NCI-H1092 treated with DMSO at 0.1 percent for 48 hours (cell line): ENCODE measurements around the gene CACNA1C.

ENCODE experiments used
- DNase-seq: peaks from one replicate; lab custom pipeline; 2025; lab: John Stamatoyannopoulos, UW

The CACNA1C gene

DNA sequence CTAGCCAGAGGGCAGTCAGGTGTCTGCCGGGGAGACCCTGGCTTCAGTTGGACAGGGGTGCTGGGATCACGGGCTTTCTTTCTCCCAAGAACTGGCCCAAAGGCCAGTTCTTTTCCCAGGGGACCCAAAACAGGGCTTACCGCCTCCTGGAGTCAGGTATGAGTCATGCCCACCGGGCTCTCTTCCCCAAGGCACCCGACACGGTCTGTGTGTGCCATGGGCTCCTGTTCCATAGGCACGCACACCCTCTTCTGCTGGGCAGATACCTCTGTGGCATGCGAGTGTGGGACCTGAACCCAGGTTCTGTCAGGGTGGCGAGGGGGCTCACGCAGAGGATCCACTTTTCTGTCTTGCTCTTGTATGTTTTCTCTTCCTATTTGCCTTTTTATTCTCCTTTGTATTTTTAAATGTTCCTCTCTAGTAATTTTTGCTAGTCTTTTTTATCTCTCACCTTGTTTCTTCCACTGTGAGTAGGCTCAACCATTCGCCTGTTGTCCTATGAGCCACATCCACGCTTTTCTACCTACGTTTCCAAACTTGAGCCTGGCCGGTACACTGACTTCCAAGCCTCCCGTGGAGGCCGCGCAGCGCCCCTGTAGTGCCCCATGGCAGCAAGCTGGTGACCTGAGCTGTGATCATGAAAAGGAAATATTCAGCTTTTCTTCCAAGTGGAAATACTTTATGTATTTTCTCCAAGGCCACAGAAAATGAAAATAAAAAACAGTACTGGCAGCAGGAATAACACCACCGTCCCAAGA lies 362.2 kb downstream of the CACNA1C start:
- DNase-seq, result no peak

DNA sequence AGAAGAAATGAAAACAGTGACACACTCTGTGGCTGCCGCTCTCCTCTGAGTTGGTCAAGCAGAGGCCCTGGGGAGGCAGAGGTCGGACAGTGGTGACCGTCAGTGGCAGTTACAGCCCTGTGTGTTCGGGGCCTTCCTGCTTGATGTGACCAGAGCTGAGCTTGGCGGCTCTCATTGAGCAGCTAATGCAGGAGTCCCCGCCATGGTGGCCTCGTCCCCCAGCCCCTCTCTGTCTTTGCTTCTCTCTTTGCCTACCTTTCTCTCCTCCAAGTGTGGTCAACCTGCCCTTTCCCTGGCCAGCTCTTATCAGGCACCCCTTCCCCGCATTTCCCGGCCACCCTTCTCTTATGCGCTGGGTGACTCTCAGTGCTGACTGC lies 362.8 kb downstream of the CACNA1C start:
- no peak for DNase-seq

DNA sequence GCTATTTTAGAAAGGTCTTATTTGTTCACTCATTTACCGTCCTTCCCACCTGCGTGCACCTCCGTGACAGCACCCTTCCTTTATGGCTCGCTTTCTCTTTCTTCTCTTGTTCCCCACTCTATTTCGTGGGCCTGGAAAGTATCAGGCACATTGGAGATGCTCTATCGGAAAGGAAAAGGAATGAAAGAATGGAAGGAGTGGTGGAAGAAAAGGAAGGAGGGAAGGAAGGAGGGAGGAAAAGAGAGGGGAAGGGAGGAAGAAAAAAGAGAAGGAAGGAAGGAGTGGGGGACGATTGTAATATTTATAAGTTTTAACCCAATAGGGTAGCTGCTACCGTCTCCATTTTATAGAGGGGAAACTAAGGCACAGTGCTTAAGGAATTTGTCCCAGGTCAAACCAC lies 363.4 kb downstream of the CACNA1C start:
- DNase-seq, result no peak

DNA sequence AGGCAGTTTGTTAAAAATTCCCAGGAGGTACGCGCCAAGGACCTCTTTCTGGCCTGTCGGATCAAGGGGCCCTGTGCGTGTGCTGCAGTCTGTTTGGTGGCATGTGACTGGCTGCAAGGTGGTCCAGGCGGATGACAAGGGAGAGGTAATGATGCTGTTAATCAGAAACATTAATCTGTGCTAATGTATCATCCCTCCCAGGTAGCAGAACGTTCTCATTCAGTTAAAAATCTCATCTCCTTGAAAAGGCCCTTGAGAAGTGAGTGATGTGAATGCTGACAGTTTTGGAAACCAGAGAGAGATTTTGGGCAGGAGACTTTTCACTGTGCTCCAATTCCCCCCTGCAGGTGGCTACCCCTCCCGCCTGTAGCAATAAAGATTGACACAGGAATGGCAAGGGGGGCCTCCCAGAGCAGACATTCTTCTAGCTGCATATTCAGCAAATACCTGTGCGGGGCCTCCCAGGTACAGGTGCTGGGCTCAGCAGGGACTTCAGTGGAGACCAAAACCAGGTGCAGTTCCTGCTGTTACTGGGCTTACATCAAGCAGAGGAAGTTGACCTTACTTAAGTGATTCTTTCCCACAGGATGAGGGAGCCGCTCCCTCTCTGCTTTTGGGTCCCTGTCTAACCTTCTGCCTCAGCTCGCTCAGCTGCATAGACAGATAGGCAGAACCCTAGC lies 364.8 kb downstream of the CACNA1C start:
- DNase-seq, result no peak

DNA sequence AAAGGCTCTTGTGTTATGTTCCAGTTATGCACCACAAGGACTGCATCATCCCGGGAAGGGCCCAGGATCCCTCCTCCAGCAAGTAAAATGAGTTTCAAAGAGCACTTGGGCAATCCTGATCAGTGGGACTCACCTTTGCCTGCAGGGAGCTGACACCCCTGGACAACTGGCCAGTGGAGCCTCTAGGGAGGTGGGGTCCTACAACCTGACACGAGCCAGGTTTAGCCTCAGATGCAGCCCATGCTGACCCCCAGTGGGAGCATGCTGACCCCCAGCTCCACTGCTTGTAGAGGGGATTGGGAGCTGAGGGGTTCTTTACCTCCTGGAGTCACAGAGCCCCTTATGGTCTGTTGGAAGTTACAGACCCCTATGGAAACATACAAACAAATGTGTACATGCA lies 365.8 kb downstream of the CACNA1C start:
- no peak for DNase-seq

DNA sequence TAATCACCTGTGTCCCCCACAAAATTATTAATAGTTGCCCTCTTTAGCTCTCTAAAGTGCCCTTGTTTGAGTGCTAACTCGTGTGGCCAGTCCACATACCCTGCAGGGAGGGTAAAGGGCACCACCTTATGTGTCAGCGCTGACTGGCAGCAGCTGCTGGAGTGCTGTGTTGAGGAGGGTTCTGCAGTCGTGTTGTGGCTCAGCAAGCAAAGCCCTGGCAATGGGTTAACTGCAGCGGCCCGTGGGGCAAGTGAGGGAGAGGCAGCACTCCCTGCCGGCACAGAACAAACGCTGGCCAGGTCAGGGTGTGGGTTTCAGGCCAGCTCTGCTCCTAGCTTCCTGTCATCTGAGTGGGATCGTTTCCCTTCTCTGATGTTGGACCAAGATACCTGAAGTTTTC lies 369.8 kb downstream of the CACNA1C start:
- DNase-seq, result no peak

DNA sequence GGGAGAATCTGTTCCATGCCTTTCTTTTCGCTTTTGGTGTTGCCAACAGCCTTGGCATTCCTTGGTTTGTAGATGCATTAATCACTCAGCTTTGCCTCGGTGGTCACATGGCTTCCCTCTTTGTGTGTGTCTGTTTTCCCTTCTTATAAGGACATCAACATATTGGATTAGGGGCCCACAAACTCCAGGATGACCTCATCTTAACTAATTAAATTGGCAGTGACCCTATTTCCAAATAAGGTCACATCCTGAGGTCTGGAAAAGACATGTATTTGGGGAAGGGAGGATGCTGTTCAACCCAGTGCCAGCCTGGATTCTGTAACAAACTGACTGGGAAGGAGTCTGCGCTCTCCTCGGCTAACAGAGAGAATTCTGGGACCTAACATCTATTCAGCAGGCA lies 376.2 kb downstream of the CACNA1C start:
- DNase-seq, result no peak

DNA sequence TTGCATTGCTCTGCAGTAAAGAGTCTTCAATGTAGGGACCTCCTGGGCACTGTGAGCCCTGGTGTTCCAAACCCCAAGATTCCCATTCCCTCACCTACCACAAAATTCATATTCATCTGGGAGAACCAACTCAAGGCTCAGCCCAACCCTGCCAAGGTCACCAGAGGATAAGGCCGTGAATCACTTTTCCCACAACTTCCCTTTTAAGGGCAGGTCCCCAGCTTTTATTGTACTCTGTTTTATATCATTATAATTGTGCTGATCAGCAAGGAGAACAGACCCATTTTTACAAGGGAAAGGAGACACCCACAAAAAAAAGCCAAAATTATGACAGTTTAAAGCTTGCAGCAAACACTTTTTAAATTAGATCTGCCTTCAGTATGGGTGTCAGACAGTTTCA lies 379.0 kb downstream of the CACNA1C start:
- DNase-seq, result no peak

DNA sequence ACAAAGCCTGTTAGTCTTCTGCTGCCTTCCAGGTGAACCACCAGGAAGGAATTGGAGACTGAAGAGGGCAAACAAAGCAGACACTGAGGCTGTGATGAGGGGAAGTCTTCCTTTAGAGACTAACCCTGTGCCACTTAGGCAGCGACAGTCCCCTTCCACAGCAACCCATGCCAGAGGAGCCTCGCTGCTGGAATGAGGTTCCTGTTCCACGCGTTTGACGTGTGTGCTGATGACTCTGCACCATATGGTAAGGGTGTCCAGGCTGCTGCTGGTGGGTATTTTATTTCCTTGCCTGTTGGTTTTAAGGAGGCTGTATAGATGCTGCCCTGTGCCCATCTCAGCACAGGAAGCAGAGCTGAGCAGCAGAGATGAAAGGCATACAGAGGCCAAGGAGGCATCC lies 380.1 kb downstream of the CACNA1C start:
- DNase-seq, result peak; percentile 42

DNA sequence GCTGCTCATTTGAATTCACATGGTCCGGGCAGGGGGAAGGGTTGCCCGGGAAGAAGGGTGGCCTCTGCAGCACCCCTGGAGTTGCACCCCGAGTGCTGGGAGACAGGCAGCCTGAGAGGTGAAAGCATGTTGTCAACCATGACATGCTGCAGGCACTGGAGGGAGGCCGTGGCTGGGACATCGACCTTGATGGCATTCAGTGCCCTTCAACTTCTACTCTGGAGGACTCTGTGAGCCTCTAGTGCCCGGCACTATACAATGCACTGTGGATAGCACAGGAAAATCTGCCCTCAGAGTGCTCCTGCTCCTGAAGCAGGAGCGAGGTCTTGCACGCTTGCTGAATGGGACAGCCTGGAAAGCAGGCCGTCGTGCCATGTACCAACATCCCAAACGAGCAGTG lies 382.7 kb downstream of the CACNA1C start:
- DNase-seq, result no peak

DNA sequence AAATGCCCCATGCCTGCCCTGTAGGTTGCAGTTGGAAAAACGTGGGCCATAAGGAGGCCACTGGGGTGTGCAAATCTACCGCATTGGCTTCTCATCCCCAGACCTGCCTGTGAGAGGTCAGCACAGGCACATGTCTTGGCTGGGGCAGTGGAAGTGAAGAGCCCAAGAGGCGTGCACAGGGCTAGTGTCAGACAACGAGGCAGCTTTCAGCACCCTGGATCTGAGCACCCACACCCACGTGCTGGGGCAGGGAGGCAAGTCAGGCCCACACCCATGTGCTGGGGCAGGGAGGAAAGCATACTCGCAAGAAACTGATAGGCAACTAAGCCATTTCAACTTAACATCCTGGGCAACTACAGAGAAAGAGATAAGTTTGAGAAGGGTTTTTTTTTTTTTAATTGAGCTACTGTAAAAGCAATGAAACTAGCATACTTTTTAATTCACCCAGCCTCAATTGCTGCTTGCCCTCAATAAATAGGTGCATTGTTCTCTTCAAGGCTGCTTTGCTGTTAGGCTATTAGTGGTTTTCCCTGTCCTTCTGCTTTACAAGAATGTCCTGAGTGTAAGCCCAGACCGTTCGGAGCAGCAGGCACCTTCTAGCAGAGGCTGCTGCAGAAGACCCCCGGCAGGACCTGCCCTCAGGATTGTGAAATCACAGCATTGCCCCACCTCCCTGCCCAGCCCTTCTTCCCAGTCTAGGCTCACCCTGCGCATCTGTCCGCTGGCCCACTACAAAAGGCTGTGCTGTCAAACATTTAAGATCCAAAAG lies 386.7 kb downstream of the CACNA1C start:
- no peak for DNase-seq

DNA sequence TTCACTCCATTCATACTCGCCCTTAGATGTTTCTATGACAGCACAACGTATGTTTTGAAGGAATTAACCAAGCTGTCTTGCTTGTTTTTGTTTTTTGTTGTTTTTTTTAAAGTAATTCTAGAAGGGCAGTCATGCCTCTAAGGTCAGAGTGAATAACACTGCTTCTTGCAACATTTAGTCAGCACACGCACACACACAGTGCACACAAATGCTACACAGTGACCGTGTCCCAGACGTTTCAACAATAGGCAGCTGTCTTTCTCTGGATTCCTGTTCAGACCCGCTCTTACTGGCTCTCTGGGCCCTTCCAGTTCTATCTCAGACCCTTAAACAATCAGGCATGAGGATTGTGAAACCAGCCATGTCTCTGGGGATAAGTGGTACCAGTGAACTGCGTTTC lies 391.0 kb downstream of the CACNA1C start:
- no peak for DNase-seq

DNA sequence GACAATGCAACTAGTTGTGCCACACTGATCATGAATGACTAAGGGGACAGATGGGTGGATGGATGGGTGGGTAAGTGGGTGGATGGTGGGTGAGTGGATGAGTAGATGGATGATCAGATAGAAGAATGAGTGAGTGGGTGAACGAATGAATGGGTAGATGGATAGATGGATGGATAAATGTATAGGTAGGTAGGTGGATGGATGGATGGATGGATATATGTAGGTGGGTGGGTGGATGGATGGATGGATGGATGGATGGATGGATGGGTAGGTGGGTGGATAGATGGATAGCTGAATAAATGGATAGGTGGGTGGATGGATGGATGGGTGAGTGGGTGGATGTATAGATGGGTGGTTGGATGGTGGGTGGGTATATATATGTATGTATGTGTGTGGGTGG lies 393.2 kb downstream of the CACNA1C start:
- DNase-seq, result no peak

DNA sequence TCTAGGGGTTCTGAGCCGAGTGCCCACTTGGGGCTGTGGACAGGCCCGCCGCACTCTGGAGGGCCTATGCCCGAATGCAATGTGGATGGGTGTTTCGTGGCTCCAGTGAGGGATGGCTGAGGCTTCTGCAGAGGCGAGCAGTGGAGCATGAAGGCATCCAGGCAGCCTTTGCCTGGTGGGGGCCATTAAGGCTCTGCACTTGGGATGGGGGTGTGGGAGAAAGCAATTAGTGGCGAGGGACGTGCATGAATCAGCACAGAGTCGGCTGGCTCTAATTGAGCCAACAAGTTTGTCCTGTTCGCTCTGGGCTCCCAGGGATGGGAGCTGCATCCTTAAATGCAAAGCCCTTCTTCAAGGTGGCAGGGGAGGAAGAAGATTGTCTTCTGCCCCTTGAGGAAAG lies 395.1 kb downstream of the CACNA1C start:
- DNase-seq, result no peak

DNA sequence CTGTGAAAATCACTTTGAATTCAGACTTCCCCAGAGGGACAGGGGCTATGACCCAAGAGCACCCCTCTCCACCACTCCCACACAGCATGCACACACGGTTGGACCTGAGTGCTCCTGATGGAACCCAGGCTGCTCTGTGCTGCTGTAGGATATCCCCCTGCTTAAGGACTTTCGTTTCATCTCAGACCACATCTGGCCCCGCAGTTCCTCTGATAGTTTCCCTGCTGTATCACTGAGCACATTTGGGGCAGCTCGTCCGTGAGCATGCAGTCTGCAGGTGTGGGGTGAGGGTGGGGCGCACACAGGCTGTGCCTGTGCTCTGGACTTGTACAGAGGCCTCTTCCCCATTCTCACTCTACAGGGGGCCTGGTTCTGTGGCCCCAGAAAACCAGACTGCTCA lies 396.8 kb downstream of the CACNA1C start:
- DNase-seq, result no peak

DNA sequence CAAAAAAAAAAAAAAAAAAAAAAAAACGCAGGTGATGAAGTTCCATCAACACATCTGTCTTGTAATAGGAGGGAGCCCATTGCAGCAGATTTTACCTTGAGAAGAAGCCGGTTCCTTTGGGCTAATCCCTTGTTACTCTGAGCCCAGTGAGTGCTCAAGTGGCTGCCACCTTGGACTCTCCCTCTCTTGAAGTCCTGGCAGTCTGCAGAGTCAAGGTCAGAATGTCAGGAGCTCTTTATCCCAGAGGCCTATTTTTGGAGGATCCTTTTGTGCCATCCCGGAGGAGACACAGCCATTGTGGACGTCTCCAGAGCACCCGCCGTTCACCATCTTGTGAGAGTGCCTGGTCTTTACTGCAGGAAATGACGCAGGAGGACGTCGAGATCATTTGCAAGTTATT lies 397.8 kb downstream of the CACNA1C start:
- no peak for DNase-seq

DNA sequence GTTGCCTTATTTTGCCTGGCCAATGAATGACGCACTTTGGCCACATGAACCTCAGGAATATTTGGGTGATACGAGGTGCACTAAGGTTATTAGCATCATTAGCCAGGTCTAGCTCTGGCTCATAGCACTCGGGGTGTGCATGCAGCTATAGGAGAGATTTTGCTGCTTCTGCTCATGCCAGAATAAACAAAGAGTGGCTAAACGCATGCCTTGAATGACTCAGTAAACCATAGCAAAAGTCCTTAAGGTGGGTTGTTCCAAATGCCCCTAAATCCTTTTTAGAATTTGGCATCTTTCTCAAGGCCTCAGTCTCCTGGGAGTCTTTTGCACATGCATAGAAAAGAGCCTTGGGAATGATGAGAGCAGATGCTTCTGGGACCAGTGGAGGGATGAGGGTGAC lies 398.2 kb downstream of the CACNA1C start:
- DNase-seq, result no peak

DNA sequence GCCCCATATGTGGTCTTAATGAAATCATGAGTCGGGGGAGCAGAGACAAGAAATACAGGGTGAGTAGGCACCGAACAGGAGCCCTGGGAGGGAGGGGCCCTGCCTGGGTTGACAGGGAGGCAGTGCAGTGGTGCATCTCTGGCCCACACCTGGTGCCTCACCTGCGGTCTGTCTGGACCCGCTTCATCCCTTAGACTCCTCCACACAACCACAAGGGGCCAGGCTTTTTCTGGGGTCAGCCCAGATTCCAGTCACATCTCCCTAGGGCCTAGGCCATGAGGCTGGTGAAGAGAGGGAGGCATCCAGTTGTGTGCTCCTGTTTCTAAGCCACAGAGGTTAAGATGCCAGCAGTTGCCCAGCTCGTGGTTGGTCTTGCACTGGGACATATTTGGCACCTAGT lies 398.7 kb downstream of the CACNA1C start:
- no peak for DNase-seq

DNA sequence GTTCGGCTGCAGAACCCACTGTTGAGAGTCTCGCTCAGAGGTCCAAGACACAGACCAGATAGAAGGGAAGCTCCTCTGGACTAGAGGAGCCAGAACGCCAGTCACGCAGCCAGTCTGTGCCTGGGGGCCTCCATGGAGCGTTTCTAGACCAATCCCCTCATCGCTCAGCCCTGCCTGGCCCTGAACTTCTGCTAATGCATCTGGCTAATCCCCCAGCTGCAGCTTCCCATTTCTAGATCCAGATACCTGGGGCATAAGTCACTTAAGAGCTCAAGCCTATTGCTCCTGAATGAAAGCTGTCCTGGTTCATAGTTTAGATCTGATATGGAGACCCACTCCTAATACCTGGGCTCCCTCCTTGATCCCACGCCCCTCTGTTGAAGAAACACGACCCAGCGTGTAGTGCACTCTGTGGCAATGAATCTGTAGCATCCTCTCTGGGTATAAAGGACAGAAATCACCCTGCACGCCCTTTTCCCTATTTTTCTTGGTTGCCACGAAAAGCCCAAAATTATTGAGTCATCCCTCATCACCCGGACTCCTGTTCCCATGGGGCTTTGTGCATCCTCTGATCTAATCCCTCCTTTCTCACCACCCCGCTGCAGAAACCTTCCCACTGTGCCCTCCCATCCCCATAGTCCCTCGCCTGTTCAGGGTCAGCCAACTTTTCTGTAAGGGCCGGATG lies 400.4 kb downstream of the CACNA1C start:
- no peak for DNase-seq

DNA sequence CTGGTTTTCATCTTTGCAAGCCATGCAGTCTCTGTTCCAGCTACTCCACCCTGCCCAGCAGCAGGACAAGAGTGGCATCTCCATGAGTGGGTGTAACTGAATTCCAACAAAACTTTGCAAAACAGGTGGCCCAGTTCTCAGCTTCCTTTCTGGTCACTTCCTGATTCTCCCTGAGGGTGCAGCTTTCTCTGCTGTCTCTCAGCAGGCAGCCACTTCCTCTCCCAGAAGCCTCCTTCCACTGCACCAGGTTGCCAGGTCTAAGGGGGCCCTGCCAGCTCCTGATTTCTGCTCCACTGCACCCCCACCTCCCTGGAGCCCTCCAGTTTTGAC lies 400.9 kb downstream of the CACNA1C start:
- DNase-seq, result no peak

DNA sequence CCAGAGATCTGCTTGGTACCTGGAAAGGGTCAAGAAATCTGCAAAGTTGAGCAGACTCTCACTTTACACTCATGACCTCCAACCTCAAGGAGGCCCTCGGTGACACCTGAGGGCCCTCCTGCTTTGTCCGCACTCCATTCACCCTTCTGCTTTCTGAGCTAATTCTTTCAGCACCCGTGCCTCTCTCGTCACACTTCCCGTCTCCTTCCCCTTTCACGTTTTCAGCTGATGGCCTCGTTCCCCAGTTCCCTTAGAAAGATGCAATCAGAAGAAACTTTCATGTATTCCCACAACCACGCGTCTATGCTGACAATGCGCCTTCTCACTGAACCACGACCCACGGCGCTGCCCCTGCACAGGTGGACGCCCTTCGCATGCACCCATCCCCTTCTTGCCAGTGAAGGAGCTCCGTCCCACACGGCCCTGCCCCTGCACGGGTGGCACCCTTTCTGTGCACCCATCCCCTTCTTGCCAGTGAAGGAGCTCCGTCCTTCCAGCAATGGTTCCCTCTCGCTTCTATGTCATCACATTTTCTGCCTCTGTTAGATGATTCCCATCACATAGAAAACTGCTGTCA lies 401.9 kb downstream of the CACNA1C start:
- no peak for DNase-seq

DNA sequence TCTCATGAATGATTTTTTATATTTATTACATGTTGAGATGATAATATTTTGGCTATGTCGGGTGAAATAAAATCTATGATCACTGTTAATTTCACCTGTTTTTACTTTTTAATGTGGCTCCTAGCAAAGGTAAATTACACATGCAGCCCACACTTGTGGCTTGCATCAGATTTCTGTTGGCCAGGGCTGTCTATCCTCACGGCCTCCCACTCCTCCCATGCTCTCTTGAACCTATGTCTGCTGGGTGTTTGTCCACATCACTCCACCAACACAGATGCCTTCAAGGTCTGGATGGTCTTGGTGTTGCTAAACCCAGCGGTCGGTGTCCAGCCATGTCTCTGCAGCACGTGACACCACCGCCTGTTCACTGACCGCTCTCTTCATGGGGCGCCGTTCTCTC lies 402.6 kb downstream of the CACNA1C start:
- no peak for DNase-seq
